Activated CD4-positive, alpha-beta T cell treated with anti-CD3 and anti-CD28 coated beads for 48 hours (primary cell): ENCODE data around the gene BRCA2.
"Not testable (repeated sequence)": the region's sequence is repeated elsewhere in the genome, so short reads cannot be mapped to it uniquely, and the experiment has no call there.

Source experiments
- DNase-seq: peaks from one replicate; pipeline ENCODE4 v3.0.0-alpha.2; 2020

BRCA2 gene

GRCh38 chr13:32310134-32310706, 5.1 kb upstream of the BRCA2 start:
- DNase-seq, result peak; percentile 12

- no peak for DNase-seq
These were observed 4.0 kb upstream of the BRCA2 start for GRCh38 chr13:32311188-32311897.

GRCh38 chr13:32314271-32315237, 754 bp upstream of the BRCA2 start:
- DNase-seq, result peak; percentile 69

- no peak for DNase-seq
These were observed 676 bp downstream of the BRCA2 start for GRCh38 chr13:32316028-32316339.

GRCh38 chr13:32316501-32316900, 1.2 kb downstream of the BRCA2 start:
- no peak for DNase-seq

GRCh38 chr13:32317716-32318465, 2.6 kb downstream of the BRCA2 start:
- DNase-seq, result no peak

- DNase-seq, result no peak
These were observed 5.2 kb downstream of the BRCA2 start for GRCh38 chr13:32320528-32320927.

GRCh38 chr13:32323912-32324311, 8.6 kb downstream of the BRCA2 start:
- DNase-seq, result no peak

- DNase-seq, result no peak
These were observed 15.1 kb downstream of the BRCA2 start for GRCh38 chr13:32330441-32330840.

- no peak for DNase-seq
These were observed 19.4 kb downstream of the BRCA2 start for GRCh38 chr13:32334671-32335070.

GRCh38 chr13:32340914-32341313, 25.6 kb downstream of the BRCA2 start:
- no peak for DNase-seq

- no peak for DNase-seq
These were observed 32.3 kb downstream of the BRCA2 start for GRCh38 chr13:32347651-32348050.

- not testable (repeated sequence) for DNase-seq
These were observed 35.6 kb downstream of the BRCA2 start for GRCh38 chr13:32350839-32351441.

GRCh38 chr13:32354040-32354439, 38.7 kb downstream of the BRCA2 start:
- no peak for DNase-seq

- DNase-seq, result not testable (repeated sequence)
These were observed 40.6 kb downstream of the BRCA2 start for GRCh38 chr13:32355935-32356334.

- no peak for DNase-seq
These were observed 47.3 kb downstream of the BRCA2 start for GRCh38 chr13:32362574-32362973.

GRCh38 chr13:32370805-32371204, 55.5 kb downstream of the BRCA2 start:
- DNase-seq, result no peak

- DNase-seq, result no peak
These were observed 61.5 kb downstream of the BRCA2 start for GRCh38 chr13:32376642-32377415.

- no peak for DNase-seq
These were observed 62.7 kb downstream of the BRCA2 start for GRCh38 chr13:32378012-32378411.

- DNase-seq, result no peak
These were observed 66.2 kb downstream of the BRCA2 start for GRCh38 chr13:32381539-32381938.

- DNase-seq, result no peak
These were observed 68.7 kb downstream of the BRCA2 start for GRCh38 chr13:32383836-32384618.
